ENCODE measurements around the gene KRT2.

The KRT2 gene

GRCh38 chr12:52615208-52615868 is 36.7 kb downstream of the KRT2 start:
- no peak for TF ChIP-seq EP300 (IDR thresholded peaks at IDR 0.05; ENCODE audit: borderline replicate concordance)
- TF ChIP-seq, protein P1, sequence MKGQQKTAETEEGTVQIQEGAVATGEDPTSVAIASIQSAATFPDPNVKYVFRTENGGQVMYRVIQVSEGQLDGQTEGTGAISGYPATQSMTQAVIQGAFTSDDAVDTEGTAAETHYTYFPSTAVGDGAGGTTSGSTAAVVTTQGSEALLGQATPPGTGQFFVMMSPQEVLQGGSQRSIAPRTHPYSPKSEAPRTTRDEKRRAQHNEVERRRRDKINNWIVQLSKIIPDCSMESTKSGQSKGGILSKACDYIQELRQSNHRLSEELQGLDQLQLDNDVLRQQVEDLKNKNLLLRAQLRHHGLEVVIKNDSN (IDR thresholded peaks at IDR 0.05), result no peak
- no peak for TF ChIP-seq MAX (IDR thresholded peaks at IDR 0.05)
- TF ChIP-seq TEAD4 (IDR thresholded peaks at IDR 0.05), result no peak
- TF ChIP-seq CEBPB (IDR thresholded peaks at IDR 0.05), result no peak
- no peak for TF ChIP-seq FOXM1 (IDR thresholded peaks at IDR 0.05; ENCODE audit: borderline replicate concordance, low read depth)
- no peak for TF ChIP-seq ZBTB7A (IDR thresholded peaks at IDR 0.05; ENCODE audit: low read depth)
- TF ChIP-seq RAD21 (IDR thresholded peaks at IDR 0.05; ENCODE audit: low read depth), result no peak
- no peak for TF ChIP-seq YY1 (IDR thresholded peaks at IDR 0.05; ENCODE audit: low read depth)
- TF ChIP-seq, protein P2, sequence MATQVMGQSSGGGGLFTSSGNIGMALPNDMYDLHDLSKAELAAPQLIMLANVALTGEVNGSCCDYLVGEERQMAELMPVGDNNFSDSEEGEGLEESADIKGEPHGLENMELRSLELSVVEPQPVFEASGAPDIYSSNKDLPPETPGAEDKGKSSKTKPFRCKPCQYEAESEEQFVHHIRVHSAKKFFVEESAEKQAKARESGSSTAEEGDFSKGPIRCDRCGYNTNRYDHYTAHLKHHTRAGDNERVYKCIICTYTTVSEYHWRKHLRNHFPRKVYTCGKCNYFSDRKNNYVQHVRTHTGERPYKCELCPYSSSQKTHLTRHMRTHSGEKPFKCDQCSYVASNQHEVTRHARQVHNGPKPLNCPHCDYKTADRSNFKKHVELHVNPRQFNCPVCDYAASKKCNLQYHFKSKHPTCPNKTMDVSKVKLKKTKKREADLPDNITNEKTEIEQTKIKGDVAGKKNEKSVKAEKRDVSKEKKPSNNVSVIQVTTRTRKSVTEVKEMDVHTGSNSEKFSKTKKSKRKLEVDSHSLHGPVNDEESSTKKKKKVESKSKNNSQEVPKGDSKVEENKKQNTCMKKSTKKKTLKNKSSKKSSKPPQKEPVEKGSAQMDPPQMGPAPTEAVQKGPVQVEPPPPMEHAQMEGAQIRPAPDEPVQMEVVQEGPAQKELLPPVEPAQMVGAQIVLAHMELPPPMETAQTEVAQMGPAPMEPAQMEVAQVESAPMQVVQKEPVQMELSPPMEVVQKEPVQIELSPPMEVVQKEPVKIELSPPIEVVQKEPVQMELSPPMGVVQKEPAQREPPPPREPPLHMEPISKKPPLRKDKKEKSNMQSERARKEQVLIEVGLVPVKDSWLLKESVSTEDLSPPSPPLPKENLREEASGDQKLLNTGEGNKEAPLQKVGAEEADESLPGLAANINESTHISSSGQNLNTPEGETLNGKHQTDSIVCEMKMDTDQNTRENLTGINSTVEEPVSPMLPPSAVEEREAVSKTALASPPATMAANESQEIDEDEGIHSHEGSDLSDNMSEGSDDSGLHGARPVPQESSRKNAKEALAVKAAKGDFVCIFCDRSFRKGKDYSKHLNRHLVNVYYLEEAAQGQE (IDR thresholded peaks at IDR 0.05; ENCODE audit: low read depth), result no peak
- no peak for TF ChIP-seq NFIC (IDR thresholded peaks at IDR 0.05)
- TF ChIP-seq EGR1 (IDR thresholded peaks at IDR 0.05), result no peak
- no peak for TF ChIP-seq CREB1 (IDR thresholded peaks at IDR 0.05; ENCODE audit: low read depth)
- TF ChIP-seq TAF1 (IDR thresholded peaks at IDR 0.05; ENCODE audit: low read depth), result no peak
- TF ChIP-seq TCF12 (IDR thresholded peaks at IDR 0.05; ENCODE audit: low read depth), result no peak

DNA sequence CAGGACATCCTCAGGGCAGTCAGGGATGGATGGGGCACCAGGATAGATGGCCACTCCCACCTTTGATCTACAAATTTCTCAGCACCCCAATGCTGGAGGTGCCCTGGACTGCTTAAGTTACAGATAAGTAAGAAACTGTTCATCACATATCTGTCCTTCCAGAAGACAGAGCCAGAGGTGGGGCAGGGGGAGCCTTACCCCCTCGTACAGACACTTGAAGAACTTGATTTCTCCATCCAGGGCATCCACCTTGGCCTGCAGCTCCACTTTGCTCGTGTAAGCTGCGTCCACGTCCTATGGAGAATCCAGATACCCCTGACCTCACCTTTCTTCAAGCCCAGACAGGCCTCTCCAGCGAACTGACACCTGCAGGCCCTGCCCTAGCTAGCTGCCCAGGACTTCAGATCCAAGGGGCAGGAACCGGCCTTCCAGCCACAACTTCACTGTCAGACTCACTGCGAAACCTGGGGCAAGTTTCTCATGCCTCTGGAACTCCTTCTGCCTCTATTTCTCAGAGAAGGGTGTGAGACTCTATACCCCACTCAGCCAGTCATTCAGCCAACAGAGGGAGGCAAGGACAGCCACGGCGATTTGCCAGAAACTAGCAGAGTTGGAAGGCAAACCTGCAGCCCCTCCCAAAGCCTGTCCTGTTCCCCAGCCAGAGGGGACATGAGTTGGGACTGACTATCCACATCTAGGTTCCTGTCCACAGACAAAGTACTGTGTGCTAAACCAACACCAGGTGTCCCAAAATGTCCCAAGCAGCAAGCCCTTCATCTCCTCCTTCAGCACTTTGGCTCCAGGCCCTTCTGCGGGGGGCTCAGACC is 37.4 kb downstream of the KRT2 start:
- TF ChIP-seq, protein P2 (IDR thresholded peaks at IDR 0.05; ENCODE audit: low read depth), result no peak
- TF ChIP-seq, protein P1 (IDR thresholded peaks at IDR 0.05), result no peak
- TF ChIP-seq TAF1 (IDR thresholded peaks at IDR 0.05; ENCODE audit: low read depth) (no peak), EGR1 (IDR thresholded peaks at IDR 0.05) (no peak), EP300 (IDR thresholded peaks at IDR 0.05; ENCODE audit: borderline replicate concordance) (no peak), NFIC (IDR thresholded peaks at IDR 0.05) (no peak), RAD21 (IDR thresholded peaks at IDR 0.05; ENCODE audit: low read depth) (no peak), YY1 (IDR thresholded peaks at IDR 0.05; ENCODE audit: low read depth) (no peak), CEBPB (IDR thresholded peaks at IDR 0.05) (no peak), ZBTB7A (IDR thresholded peaks at IDR 0.05; ENCODE audit: low read depth) (no peak), CREB1 (IDR thresholded peaks at IDR 0.05; ENCODE audit: low read depth) (no peak), MAX (IDR thresholded peaks at IDR 0.05) (no peak), FOXM1 (IDR thresholded peaks at IDR 0.05; ENCODE audit: borderline replicate concordance, low read depth) (no peak), TEAD4 (IDR thresholded peaks at IDR 0.05) (no peak), TCF12 (IDR thresholded peaks at IDR 0.05; ENCODE audit: low read depth) (no peak)

GRCh38 chr12:52613384-52614030 is 38.5 kb downstream of the KRT2 start:
- TF ChIP-seq EGR1 (IDR thresholded peaks at IDR 0.05) (no peak), YY1 (IDR thresholded peaks at IDR 0.05; ENCODE audit: low read depth) (no peak), CEBPB (IDR thresholded peaks at IDR 0.05) (no peak), FOXM1 (IDR thresholded peaks at IDR 0.05; ENCODE audit: borderline replicate concordance, low read depth) (no peak), RAD21 (IDR thresholded peaks at IDR 0.05; ENCODE audit: low read depth) (no peak), TEAD4 (IDR thresholded peaks at IDR 0.05) (no peak), TCF12 (IDR thresholded peaks at IDR 0.05; ENCODE audit: low read depth) (no peak), CREB1 (IDR thresholded peaks at IDR 0.05; ENCODE audit: low read depth) (no peak), NFIC (IDR thresholded peaks at IDR 0.05) (no peak)

DNA sequence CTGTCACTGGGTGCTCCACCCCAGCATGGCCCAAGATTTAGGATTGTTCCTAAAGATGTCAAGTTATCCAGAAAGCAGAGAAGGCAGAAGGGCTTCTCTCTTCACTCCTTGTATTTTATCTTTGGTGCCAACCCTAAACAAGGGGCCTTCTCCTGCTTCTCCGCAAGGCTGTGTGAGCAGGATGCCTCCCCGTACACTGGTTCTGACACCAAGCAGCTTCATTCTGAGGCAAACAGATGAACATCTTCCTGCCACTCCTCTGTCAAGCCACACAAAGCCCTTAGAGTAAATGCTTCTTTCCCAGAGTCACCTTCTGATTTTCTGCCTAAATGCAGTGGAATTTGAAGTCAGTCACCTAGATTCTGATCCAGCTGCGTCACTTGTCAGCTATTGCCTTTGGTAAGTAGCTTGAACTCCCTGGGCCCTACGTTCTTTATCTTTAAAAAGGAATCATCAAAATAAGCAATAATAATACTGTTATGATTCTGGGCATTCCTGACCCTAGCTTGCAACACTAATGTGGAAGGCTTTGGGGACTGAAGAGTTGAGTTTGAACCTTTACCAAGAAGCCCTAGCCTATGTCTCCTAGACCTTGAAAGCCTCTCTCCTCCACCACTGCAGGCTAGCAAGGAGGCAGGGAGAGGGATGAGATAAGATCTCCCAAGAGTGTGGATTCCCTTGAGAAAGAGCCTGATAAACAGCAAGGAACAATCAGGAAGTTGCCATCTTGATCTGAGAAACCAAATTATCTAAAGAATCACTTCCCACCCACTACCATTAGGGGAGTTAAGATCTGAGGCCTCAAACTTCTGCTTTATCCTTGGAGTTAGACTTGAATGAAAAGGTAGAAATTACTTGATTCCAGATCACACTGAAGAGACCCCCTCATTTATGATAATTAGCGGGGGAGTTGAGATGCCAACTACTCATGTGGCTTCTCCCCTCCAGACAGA is 39.3 kb downstream of the KRT2 start:
- TF ChIP-seq MAX (IDR thresholded peaks at IDR 0.05), result no peak
- TF ChIP-seq CREB1 (IDR thresholded peaks at IDR 0.05; ENCODE audit: low read depth), result no peak
